K562 (cell line): ENCODE results near the gene RPS6KA6. TPM values are rescaled to one million over a fixed set of nuclear protein-coding genes. Genes with fewer than 3 reads are reported as not detected.

Source experiments
- ATAC-seq: fragments of 200-7000 bp; cut with Tn5 transposase; 3 replicates; pipeline ENCODE4 v1.9.1; 2020; ENCODE audit warnings: moderate library complexity
- BruUV-seq: library from RNA; stranded (reverse); fragments of 400-500 nt; replicated peaks from 2 replicates; lab custom pipeline; 2021; lab: Mats Ljungman, UMichigan
- CTCF ChIA-PET: fragments of 300-600 bp; formaldehyde crosslinking; extraction: SDS; loops from one replicate; lab custom pipeline; 2021; ENCODE audit warnings: low intra/inter-chr PET ratio; lab: Yijun Ruan, JAX
- POLR2A ChIA-PET: fragments of 300-600, 350-650 bp; sonication (Branson Sonifier 250); formaldehyde crosslinking; extraction: SDS; loops from one replicate; lab custom pipeline; 2021; ENCODE audit warnings: antibody characterized with exemption, inconsistent platforms; lab: Yijun Ruan, JAX
- DNase-seq, 4 experiments: peaks; one replicate each; pipeline versions ENCODE4 v3.0.0 to v3.0.0-alpha.2; 2011 to 2018; ENCODE audit warnings: low spot score in 3 of 4, mixed read lengths in 3 of 4; ENCODE audit errors: extremely low read depth in 1 of 4
- FAIRE-seq: peaks from 2 replicates; lab custom pipeline; 2011; peaks lifted over from hg19 to GRCh38; lab: Jason Lieb, UNC
- H2AFZ ChIP-seq: 2 replicates; pipeline ENCODE4 v1.6.0; 2011; ENCODE audit warnings: low read depth, low read length, control low read depth, inconsistent platforms
- H3K27ac ChIP-seq: fragments of 200-600 bp; 3 replicates; pipeline ENCODE4 v1.8.0; 2011; ENCODE audit warnings: low read depth, mild to moderate bottlenecking, control low read depth, inconsistent platforms, low read length, moderate library complexity, mixed read lengths; ENCODE audit errors: extremely low read depth
- H3K27me3 ChIP-seq, 2 experiments: fragments of 300-600 bp in 1 of 2; 2 replicates in 1 of 2; 3 replicates in 1 of 2; pipeline versions ENCODE4 v1.6.0 to v1.8.0; 2011; ENCODE audit warnings: inconsistent platforms in 2 of 2, low read length in 2 of 2, mild to moderate bottlenecking in 1 of 2, mixed read lengths in 1 of 2, moderate library complexity in 1 of 2; ENCODE audit not compliant: control insufficient read depth in 2 of 2, insufficient read depth in 2 of 2
- H3K36me3 ChIP-seq: fragments of 300-600 bp; 3 replicates; pipeline ENCODE4 v1.8.0; 2011; ENCODE audit warnings: mild to moderate bottlenecking, low read length, inconsistent platforms; ENCODE audit not compliant: control insufficient read depth, insufficient read depth
- H3K4me1 ChIP-seq, 2 experiments: fragments of 200-600 bp in 1 of 2; replicated peaks in 1 of 2; 2 replicates in 1 of 2; 3 replicates in 1 of 2; pipeline versions ENCODE4 v1.5.1 to v1.8.0; 2011; ENCODE audit warnings: inconsistent platforms in 2 of 2, low read length in 2 of 2, mild to moderate bottlenecking in 1 of 2, mixed read lengths in 1 of 2, moderate library complexity in 1 of 2; ENCODE audit not compliant: control insufficient read depth in 2 of 2, insufficient read depth in 2 of 2
- H3K4me2 ChIP-seq: 2 replicates; pipeline ENCODE4 v1.6.1; 2011; ENCODE audit warnings: low read length, control low read depth, inconsistent platforms, mixed read lengths; ENCODE audit not compliant: insufficient read depth
- H3K4me3 ChIP-seq: fragments of 200-600 bp; sonication (generic), shearing (Covaris generic); 2 replicates; pipeline ENCODE4 v1.5.1; 2016; ENCODE audit warnings: control low read depth, inconsistent platforms
- H3K79me2 ChIP-seq: fragments of 200-600 bp; 3 replicates; pipeline ENCODE4 v1.8.0; 2011; ENCODE audit warnings: low read length, inconsistent platforms; ENCODE audit not compliant: control insufficient read depth, insufficient read depth
- H3K9ac ChIP-seq, 2 experiments: 2 replicates each; pipeline versions ENCODE4 v1.6.0 to v1.6.1; 2011; ENCODE audit warnings: low read depth in 2 of 2, low read length in 2 of 2, control low read depth in 1 of 2, inconsistent platforms in 1 of 2, mild to moderate bottlenecking in 1 of 2, mixed read lengths in 1 of 2; ENCODE audit not compliant: insufficient read depth in 1 of 2
- H3K9me1 ChIP-seq: one replicate; pipeline ENCODE4 v1.6.0; 2011; ENCODE audit warnings: inconsistent platforms, mild to moderate bottlenecking, low read length, moderate library complexity; ENCODE audit not compliant: control insufficient read depth, insufficient read depth
- H3K9me3 ChIP-seq: replicated peaks from 2 replicates; pipeline ENCODE4 v1.5.1; 2011; ENCODE audit warnings: low read depth, low read length, inconsistent platforms; ENCODE audit not compliant: control insufficient read depth, insufficient read depth
- H4K20me1 ChIP-seq: replicated peaks from 2 replicates; pipeline ENCODE4 v1.6.1; 2011; ENCODE audit warnings: low read length, inconsistent platforms, mixed read lengths; ENCODE audit not compliant: control insufficient read depth, insufficient read depth
- BCOR ChIP-seq: fragments of 450-650 bp; IDR thresholded peaks from 2 replicates; pipeline ENCODE4 v1.6.1; 2016
- DACH1 ChIP-seq: fragments of 450-650 bp; IDR thresholded peaks from 2 replicates; pipeline ENCODE4 v1.6.1; 2018; ENCODE audit not compliant: partially characterized antibody
- HNRNPUL1 ChIP-seq: fragments of 200-400 bp; formaldehyde crosslinking; IDR thresholded peaks from 2 replicates; pipeline ENCODE4 v1.6.1; 2017; ENCODE audit warnings: low read length
- NFYB ChIP-seq: IDR thresholded peaks from 2 replicates; pipeline ENCODE4 v1.6.1; 2011; ENCODE audit warnings: mild to moderate bottlenecking, moderate library complexity; ENCODE audit not compliant: insufficient read length; ENCODE audit errors: extremely low read depth
- PKNOX1 ChIP-seq: fragments of 450-650 bp; IDR thresholded peaks from 2 replicates; pipeline ENCODE4 v1.6.1; 2016
- TAF9B ChIP-seq: fragments of 450-650 bp; IDR thresholded peaks from 2 replicates; pipeline ENCODE4 v1.6.1; 2018; ENCODE audit warnings: mild to moderate bottlenecking; ENCODE audit not compliant: partially characterized antibody
- TSHZ1 ChIP-seq: fragments of 250-450 bp; sonication (Bioruptor Pico); IDR thresholded peaks from 2 replicates; pipeline ENCODE4 v1.4.0; 2020; ENCODE audit warnings: mild to moderate bottlenecking, moderate library complexity
- ZNF175 ChIP-seq: fragments of 200-800 bp; sonication (Bioruptor generic); IDR thresholded peaks from 2 replicates; pipeline ENCODE4 v1.6.1; 2016; ENCODE audit warnings: low read depth, mild to moderate bottlenecking, missing genetic modification characterization, missing compliant biosample characterization
- ZNF445 ChIP-seq: fragments of 250-450 bp; sonication (Bioruptor Pico); IDR thresholded peaks from 2 replicates; pipeline ENCODE4 v1.4.0; 2020; ENCODE audit warnings: low read depth, mild to moderate bottlenecking, moderate library complexity
- WGBS: fragments of 100-300 bp; shearing (Covaris generic); methylation state at CpG from one replicate; pipeline ENCODE4 v1.1.6; 2016; ENCODE audit warnings: low coverage, mixed read lengths; ENCODE audit not compliant: insufficient coverage; ENCODE audit errors: missing lambda C conversion rate; 5-methylcytosine and 5-hydroxymethylcytosine counted together
- in situ Hi-C: fragments of 300-500 bp; cut with MboI; formaldehyde crosslinking; loops from 4 replicates; pipeline ENCODE4 v1.15.0; 2018; ENCODE audit warnings: inconsistent platforms, mixed read lengths
- intact Hi-C: fragments of 100-400 bp; cut with micrococcal nuclease; formaldehyde crosslinking; loops from 2 replicates; pipeline ENCODE4 v1.14.2; 2022
- polyA plus RNA-seq, 8 experiments: library from polyadenylated mRNA; depleted of rRNA in 4 of 8; stranded (reverse) in 5 of 8; unstranded in 3 of 8; fragments of >200 nt; fragmentation: Nextera tagmentation in 2 of 8; fragmentation: Illumina TruSeq in 1 of 8; extraction: Ambion mirVana in 2 of 8; extraction: Trizol in 1 of 8; gene quantifications; 2 replicates each; pipeline versions ENCODE4 v1.2.1 to v1.2.3, GENCODE V29; 2011 to 2014; ENCODE audit warnings: inconsistent platforms in 1 of 8, missing spikeins in 1 of 8
- total RNA-seq, 7 experiments: library from RNA; depleted of rRNA in 6 of 7; stranded (reverse); fragments of >200 nt in 6 of 7; fragmentation: Illumina TruSeq in 2 of 7; extraction: Trizol in 2 of 7; gene quantifications; 2 replicates each; pipeline versions ENCODE4 v1.2.1 to v1.2.3, GENCODE V29; 2011 to 2021; ENCODE audit warnings: low replicate concordance in 1 of 7

The RPS6KA6 gene
- total and polyA plus RNA-seq, 9 of the 15 experiments (the other 6 are each of a cell fraction or from before 2014, with no cell fraction given): 0.11 TPM; not detected in 8

- TF ChIP-seq TSHZ1 (CRISPR knock-in tag) (no peak), HNRNPUL1 (no peak), ZNF445 (CRISPR knock-in tag) (no peak), TAF9B (no peak), ZNF175 (CRISPR knock-in tag) (no peak), PKNOX1 (no peak), DACH1 (no peak)
Observed at GRCh38 chrX:84221181-84221580, 33.2 kb upstream of the RPS6KA6 start (continued).

- FAIRE-seq: no peak
- BruUV-seq: no TSS peak
- H2AFZ ChIP-seq: no peak overlapping the region
- no peaks in the 10 kb centered on the region for H4K20me1 ChIP-seq
- no peak for ATAC-seq
- no peak overlapping the region for H3K4me3 ChIP-seq
- no peaks in the 10 kb centered on the region for H3K79me2 ChIP-seq
- H3K27me3 ChIP-seq: no peaks in the 10 kb centered on the region
- no peaks in the 10 kb centered on the region for H3K36me3 ChIP-seq
- ChIA-PET POLR2A (no interaction called here), CTCF (no interaction called here)
- no peak overlapping the region for H3K9ac ChIP-seq
- in situ Hi-C loops (no loop called here), intact Hi-C loops (no loop called here)
- WGBS: 0% methylated on average over 1 of the region's 1 CpG
- H3K4me2 ChIP-seq: no peak overlapping the region
- no peaks in the 10 kb centered on the region for H3K9me1 ChIP-seq
- H3K27ac ChIP-seq: no peak overlapping the region
- no peaks in the 10 kb centered on the region for H3K4me1 ChIP-seq
- TF ChIP-seq NFYB (no peak), BCOR (no peak)
- TF ChIP-seq, all 486 proteins: peak for 0
- no peak for DNase-seq
- H3K9me3 ChIP-seq: no peaks in the 10 kb centered on the region
Observed at GRCh38 chrX:84219551-84219950, 31.6 kb upstream of the RPS6KA6 start.
